ENCODE measurements around the gene FAIM2.

FAIM2 gene

DNA sequence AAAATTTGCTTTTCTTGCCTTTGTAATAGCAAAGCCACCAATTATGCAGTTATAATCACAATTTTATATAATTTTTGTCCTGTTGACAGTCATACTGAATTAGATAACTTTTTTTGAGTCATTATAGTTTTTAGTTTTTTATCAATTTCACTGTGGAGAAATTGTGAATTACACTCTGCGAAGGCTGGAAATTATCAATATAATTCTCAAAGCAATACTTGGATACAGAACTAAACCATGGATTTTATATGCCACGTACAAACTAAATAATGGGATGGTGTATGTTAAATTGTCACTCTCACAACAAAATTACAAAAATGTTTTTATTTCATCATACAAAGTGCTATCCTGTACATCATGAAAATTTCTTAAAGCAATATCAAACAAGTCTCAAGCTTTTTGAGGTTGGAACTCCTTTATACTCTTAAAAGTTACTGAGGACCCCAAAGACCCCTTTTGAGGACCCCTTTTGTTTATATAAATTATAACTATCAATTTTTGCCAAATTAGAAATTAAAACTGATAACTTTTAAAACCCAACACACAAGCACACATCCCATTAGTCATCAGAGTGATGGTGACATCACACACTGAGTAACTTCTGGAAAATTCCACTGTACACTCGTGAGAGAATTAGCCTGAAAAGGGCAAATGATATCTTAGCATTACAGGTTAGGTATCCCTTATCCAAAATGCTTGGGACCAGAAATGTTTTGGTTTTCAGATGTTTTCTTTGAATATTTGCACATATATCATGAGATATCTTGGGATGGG, 27.0 kb upstream of the FAIM2 start:
- DNase-seq (ENCODE audit: insufficient read length, low spot score) (no peak), FAIRE-seq (no peak)

DNA sequence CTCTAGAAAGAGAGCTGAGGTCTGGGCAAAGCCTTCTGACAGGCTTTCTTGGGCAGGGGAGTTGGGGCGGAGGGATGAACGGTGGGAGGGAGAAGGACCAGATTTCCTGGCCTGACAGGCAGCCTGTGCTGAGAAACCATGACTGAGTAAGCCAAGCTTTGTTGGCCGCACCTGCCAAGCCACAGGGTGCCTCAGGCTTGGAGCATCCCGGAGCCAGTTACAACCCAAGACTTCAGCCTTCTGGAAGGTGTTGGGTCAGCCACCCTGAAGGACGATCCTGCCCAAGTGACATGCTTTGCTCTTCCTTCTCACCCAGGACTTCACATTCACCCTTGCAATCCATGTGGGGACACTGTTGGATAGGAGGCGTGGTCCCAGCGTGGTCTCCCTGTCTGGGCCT, 25.9 kb upstream of the FAIM2 start:
- DNase-seq (ENCODE audit: insufficient read length, low spot score) (no peak), FAIRE-seq (no peak)
- TF ChIP-seq POLR2AphosphoS5 (IDR thresholded peaks at IDR 0.05; ENCODE audit: low read depth, low read length) (no peak), POLR2A (IDR thresholded peaks at IDR 0.05; ENCODE audit: low read depth, low read length) (no peak), TAF1 (IDR thresholded peaks at IDR 0.05; ENCODE audit: low read depth, low read length) (no peak), SPI1 (IDR thresholded peaks at IDR 0.05; ENCODE audit: low read depth, low read length) (no peak), POU2F2 (IDR thresholded peaks at IDR 0.05; ENCODE audit: low read depth, low read length) (no peak), PAX5 (IDR thresholded peaks at IDR 0.05; ENCODE audit: insufficient read depth, low read length, severe bottlenecking) (no peak)

More for the DNA sequence above, 27.0 kb upstream of the FAIM2 start:
- TF ChIP-seq TAF1 (IDR thresholded peaks at IDR 0.05; ENCODE audit: low read depth, low read length) (no peak), SPI1 (IDR thresholded peaks at IDR 0.05; ENCODE audit: low read depth, low read length) (no peak), POLR2A (IDR thresholded peaks at IDR 0.05; ENCODE audit: low read depth, low read length) (no peak), PAX5 (IDR thresholded peaks at IDR 0.05; ENCODE audit: insufficient read depth, low read length, severe bottlenecking) (no peak), POLR2AphosphoS5 (IDR thresholded peaks at IDR 0.05; ENCODE audit: low read depth, low read length) (no peak), POU2F2 (IDR thresholded peaks at IDR 0.05; ENCODE audit: low read depth, low read length) (no peak)

DNA sequence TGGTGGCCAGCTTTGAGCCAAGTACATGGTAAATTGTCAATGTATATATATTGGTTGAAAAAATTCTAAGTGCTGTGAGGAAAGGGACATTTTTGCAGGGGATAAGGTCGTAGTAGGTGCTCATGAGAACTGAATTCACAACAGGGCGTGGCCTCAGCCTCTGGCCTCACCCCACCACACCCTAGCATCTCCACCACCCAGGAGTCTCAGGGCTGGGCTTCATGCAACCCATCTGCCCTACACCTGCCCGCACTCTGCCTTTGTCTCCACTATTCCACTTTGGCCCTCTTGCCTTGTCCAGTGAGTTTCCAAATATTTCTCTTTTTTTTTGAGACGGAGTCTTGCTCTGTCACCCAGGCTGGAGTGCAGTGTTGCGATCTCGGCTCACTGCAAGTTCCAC, 24.8 kb upstream of the FAIM2 start:
- no peak for TF ChIP-seq POLR2AphosphoS5 (IDR thresholded peaks at IDR 0.05; ENCODE audit: low read depth, low read length)
- DNase-seq (ENCODE audit: insufficient read length, low spot score) (no peak), FAIRE-seq (no peak)

DNA sequence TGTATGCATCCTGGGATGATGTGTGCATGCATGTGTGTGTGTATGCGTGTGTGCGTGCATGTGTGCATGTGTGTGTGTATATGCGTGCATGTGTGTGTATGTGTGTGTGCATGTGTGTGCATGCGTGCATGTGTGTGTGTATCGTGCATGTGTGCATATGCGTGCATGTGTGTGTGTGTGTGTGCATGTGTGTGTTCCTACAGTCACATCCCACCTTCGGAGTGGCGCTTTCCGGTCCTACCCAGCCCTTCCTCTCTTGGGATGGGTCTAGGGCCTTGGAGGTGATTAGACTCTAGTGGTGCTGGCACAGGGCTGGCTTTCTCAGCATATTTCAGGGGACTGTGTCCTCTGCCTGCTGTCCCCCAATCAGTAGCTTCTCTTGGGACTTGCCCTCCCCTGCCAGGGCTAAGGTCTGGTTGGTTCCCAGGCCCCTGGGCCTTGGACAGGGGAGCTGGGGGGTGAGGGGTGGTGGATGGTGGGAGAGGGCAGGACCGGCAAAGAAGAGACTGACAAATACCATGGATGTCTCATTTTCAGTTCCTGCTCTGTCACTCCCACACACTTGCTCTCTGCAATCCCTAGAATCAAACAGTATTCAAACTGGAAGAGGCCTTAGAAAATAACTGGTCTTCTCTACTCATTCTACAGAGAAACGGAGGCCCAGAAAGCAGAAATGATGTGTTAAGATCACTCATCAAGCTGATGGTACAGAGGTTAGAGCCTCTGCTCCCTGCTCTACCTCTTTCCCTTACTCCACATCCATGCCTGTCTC, 21.9 kb upstream of the FAIM2 start:
- DNase-seq (ENCODE audit: insufficient read length, low spot score) (no peak), FAIRE-seq (peak; percentile 68)
- TF ChIP-seq PAX5 (IDR thresholded peaks at IDR 0.05; ENCODE audit: insufficient read depth, low read length, severe bottlenecking): no peak
- TF ChIP-seq SPI1 (IDR thresholded peaks at IDR 0.05; ENCODE audit: low read depth, low read length): no peak
- TF ChIP-seq POU2F2 (IDR thresholded peaks at IDR 0.05; ENCODE audit: low read depth, low read length): no peak
- TF ChIP-seq TAF1 (IDR thresholded peaks at IDR 0.05; ENCODE audit: low read depth, low read length): no peak
- TF ChIP-seq POLR2AphosphoS5 (IDR thresholded peaks at IDR 0.05; ENCODE audit: low read depth, low read length): no peak
- no peak for TF ChIP-seq POLR2A (IDR thresholded peaks at IDR 0.05; ENCODE audit: low read depth, low read length)

DNA sequence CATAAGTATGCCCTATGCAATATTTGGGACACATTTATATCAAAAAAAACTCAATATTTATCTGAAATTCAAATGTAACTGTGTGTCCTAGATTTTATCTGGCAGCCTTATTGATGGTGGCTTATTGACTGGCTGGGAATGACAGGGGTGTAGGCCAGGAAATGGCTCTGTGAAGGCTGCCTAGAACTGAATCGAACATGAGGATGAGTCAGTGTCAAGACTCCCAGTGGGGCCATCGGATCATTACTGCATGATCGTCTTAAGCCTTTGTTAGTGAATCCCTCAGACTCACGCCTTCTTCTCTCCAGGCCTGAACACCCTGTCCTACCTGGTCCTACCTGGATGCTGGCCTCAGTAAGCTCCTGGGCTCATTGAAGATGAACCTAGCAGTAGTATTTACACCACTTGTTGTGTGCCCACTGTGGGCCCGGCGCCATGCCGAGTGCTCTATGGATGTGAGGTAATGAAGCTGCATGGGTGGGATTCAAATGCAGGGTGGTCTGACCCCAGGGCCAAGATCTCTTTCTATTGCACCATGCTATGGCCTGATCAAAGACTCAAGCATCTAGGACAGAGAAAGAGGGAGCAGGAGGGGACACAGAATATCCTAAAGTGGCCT, 21.0 kb upstream of the FAIM2 start:
- no peak for TF ChIP-seq POLR2A (IDR thresholded peaks at IDR 0.05; ENCODE audit: low read depth, low read length)
- TF ChIP-seq PAX5 (IDR thresholded peaks at IDR 0.05; ENCODE audit: insufficient read depth, low read length, severe bottlenecking): no peak
- no peak for TF ChIP-seq TAF1 (IDR thresholded peaks at IDR 0.05; ENCODE audit: low read depth, low read length)
- TF ChIP-seq SPI1 (IDR thresholded peaks at IDR 0.05; ENCODE audit: low read depth, low read length): no peak
- no peak for TF ChIP-seq POU2F2 (IDR thresholded peaks at IDR 0.05; ENCODE audit: low read depth, low read length)
- no peak for TF ChIP-seq POLR2AphosphoS5 (IDR thresholded peaks at IDR 0.05; ENCODE audit: low read depth, low read length)
- DNase-seq (ENCODE audit: insufficient read length, low spot score): no peak
- no peak for FAIRE-seq

DNA sequence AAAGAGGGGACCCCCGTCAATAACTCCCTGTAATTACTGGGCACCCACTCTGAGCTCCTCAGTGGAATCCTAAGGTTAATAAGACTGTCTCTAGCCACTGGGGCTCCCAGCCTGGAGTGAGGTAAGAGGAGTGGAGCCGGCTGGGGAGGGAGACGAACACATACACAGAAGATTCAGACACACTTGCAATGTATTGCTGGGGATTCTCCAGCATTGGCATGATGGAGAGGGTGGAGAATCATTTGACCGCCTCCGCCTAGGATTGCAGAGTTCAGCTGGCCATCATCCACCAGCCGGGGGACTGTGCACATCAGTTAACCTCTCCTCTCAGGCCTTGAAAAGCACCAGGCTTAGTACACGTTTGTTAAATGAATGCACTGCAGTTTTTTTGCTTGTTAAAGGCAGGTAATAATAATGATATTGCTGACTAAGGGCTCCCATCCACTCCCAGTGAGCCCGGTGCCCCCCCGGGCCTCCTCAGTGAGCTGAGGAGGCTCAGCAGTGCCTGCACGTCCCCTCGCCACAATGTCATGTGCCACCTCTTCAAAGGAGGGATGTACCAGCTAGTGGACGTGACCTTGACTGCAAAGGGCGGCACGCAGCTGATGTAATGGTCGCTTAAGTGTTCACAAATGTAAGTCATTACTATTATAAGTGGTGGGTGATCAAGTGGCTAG, 20.3 kb upstream of the FAIM2 start:
- FAIRE-seq: no peak
- no peak for TF ChIP-seq POLR2AphosphoS5 (IDR thresholded peaks at IDR 0.05; ENCODE audit: low read depth, low read length)
- no peak for TF ChIP-seq TAF1 (IDR thresholded peaks at IDR 0.05; ENCODE audit: low read depth, low read length)
- no peak for TF ChIP-seq PAX5 (IDR thresholded peaks at IDR 0.05; ENCODE audit: insufficient read depth, low read length, severe bottlenecking)
- TF ChIP-seq POU2F2 (IDR thresholded peaks at IDR 0.05; ENCODE audit: low read depth, low read length): no peak
- TF ChIP-seq POLR2A (IDR thresholded peaks at IDR 0.05; ENCODE audit: low read depth, low read length): no peak
- no peak for TF ChIP-seq SPI1 (IDR thresholded peaks at IDR 0.05; ENCODE audit: low read depth, low read length)

DNA sequence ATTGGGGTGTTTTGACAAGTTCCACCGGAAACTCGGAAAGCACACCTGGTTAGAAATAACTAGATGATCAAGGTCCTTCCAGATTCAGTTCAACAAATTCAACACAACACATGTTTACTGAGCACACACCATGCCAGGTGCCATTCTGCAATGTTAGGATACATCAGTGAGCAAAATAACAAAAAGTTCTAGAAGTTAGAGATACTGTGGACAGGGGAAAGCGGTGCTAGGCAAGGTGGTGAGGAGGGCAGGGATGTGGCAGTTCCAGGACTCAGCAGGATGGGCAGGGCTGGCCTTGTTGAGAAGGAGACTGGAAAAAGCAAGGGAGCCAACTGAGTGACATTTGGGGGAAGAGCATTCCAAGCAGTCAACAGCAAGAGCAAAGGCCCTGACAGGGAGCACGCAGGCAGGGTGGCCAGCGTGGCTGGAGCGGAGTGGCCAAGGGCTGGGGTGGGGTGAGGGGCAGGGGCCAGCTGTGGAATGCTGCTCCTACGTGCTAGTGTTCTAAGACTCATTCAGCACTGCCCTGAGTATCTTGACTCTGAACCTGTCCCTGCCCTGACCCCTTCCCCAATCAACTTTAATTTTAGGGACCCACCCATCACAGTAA, 19.4 kb upstream of the FAIM2 start:
- TF ChIP-seq POLR2A (IDR thresholded peaks at IDR 0.05; ENCODE audit: low read depth, low read length): no peak
- no peak for TF ChIP-seq PAX5 (IDR thresholded peaks at IDR 0.05; ENCODE audit: insufficient read depth, low read length, severe bottlenecking)
- no peak for TF ChIP-seq TAF1 (IDR thresholded peaks at IDR 0.05; ENCODE audit: low read depth, low read length)
- TF ChIP-seq POLR2AphosphoS5 (IDR thresholded peaks at IDR 0.05; ENCODE audit: low read depth, low read length): no peak
- TF ChIP-seq POU2F2 (IDR thresholded peaks at IDR 0.05; ENCODE audit: low read depth, low read length): no peak
- no peak for TF ChIP-seq SPI1 (IDR thresholded peaks at IDR 0.05; ENCODE audit: low read depth, low read length)
- FAIRE-seq: no peak
- no peak for DNase-seq (ENCODE audit: insufficient read length, low spot score)

More for the DNA sequence above, 20.3 kb upstream of the FAIM2 start:
- DNase-seq (ENCODE audit: insufficient read length, low spot score): no peak

DNA sequence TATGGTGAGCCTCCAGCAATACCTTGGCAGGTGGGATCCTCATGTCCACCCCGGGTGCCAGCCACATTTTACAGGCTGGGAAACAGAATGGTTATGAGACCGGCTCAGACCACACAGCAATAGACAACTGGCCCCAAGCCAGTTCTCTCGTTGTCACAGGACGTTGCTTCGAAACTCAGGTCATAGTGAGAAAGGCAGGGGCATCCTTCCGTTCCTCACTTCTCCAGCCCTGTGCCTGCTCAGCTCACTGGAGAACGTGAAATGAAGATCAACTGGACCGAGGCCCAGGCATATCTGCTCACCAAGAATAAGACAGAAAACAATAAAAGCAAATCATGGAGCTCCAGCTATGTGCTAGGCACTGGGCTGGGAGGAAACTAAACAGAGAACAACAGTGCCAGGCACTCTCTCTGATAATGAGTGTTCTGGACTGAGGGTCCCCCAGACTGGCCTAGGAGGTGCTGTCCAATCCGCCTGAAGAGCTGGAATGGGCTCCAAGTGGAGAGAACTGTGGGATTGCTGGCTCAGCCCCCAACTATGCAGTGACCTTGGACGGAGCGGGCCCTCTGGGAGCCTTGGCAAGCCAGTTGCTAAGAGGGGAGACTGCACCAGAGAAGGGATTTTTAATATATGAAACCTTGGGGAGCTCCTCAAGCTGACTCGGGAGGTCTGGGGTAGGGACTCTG, 18.8 kb upstream of the FAIM2 start:
- TF ChIP-seq POU2F2 (IDR thresholded peaks at IDR 0.05; ENCODE audit: low read depth, low read length) (no peak), POLR2AphosphoS5 (IDR thresholded peaks at IDR 0.05; ENCODE audit: low read depth, low read length) (no peak), TAF1 (IDR thresholded peaks at IDR 0.05; ENCODE audit: low read depth, low read length) (no peak), SPI1 (IDR thresholded peaks at IDR 0.05; ENCODE audit: low read depth, low read length) (no peak), POLR2A (IDR thresholded peaks at IDR 0.05; ENCODE audit: low read depth, low read length) (no peak), PAX5 (IDR thresholded peaks at IDR 0.05; ENCODE audit: insufficient read depth, low read length, severe bottlenecking) (no peak)
- FAIRE-seq: no peak
- no peak for DNase-seq (ENCODE audit: insufficient read length, low spot score)
